Mucosa of descending colon (tissue), 3 donors: Measurements from ENCODE around the gene ARMC7. TPM values are rescaled to one million over a fixed set of nuclear protein-coding genes. Genes with fewer than 3 reads are reported as not detected.

Source experiments
- ATAC-seq: fragments of 200-7000 bp; cut with Tn5 transposase; one replicate; pipeline ENCODE4 v1.9.1; 2020; ENCODE audit warnings: mild to moderate bottlenecking, moderate library complexity
- DNase-seq, 3 donors: peaks; one replicate each; pipeline ENCODE4 v3.0.0-alpha.2; 2020
- H3K36me3 ChIP-seq: fragments of 200-600 bp; one replicate; pipeline ENCODE4 v1.8.0; 2021; ENCODE audit warnings: low read depth, mild to moderate bottlenecking
- H3K4me1 ChIP-seq: fragments of 200-600 bp; one replicate; pipeline ENCODE4 v1.8.0; 2021; ENCODE audit warnings: low read depth, mild to moderate bottlenecking
- H3K4me3 ChIP-seq: fragments of 200-600 bp; one replicate; pipeline ENCODE4 v1.8.0; 2021; ENCODE audit warnings: mild to moderate bottlenecking
- H3K9me3 ChIP-seq: fragments of 200-600 bp; one replicate; pipeline ENCODE4 v1.8.0; 2021; ENCODE audit warnings: mild to moderate bottlenecking
- intact Hi-C, 2 donors: fragments of 100-400 bp; cut with DNase I in 1 of 2; cut with micrococcal nuclease in 1 of 2; formaldehyde crosslinking; loops; one replicate each; pipeline versions ENCODE4 v1.11.0 to v1.11.1; 2022; cut with DNase I, micrococcal nuclease
- total RNA-seq, 3 donors: library from RNA; stranded (reverse); fragmentation: NEBNext Ultra II Directional in 2 of 3; extraction: Animal tissue kit (Norgen Biotek cat#: 25700) in 2 of 3; gene quantifications; one replicate each; pipeline versions ENCODE4 v1.2.1 to v1.2.4, GENCODE V29; 2021 to 2023
- TF ChIP-seq, protein P1 (sequence below): fragments of 200-600 bp; IDR thresholded peaks from one replicate; pipeline ENCODE4 v1.8.0; 2022; ENCODE audit warnings: antibody characterized with exemption, mild to moderate bottlenecking
- donor health status: DM: no; HTN: no; CAD: no; lungs with moderate emphysema.
- donor health status: DM: no; HTN: no; CAD: no.
- donor health status: DM: no; HTN: yes; CAD: no.

ARMC7 gene
- total RNA-seq, 3 donors from 2014 or later, result 16.7 to 24.3 (median 18.3) TPM

DNA sequence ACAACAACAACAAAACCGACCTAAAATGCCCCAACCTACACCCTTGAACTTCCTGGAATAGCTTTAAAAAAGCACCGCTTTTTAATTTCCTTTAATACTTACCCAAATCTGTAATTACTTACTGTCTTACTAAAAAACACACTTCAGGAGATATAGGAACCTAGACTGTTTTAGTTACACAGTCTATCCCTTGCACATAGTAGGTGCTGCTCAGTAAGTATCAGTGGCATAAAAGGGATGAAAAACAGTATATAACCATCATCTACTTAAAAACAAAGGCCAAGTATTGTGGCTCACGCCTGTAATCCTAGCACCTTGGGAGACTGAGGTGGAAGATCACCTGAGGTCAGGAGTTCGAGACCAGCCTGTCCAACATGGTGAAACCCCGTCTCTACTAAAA lies 66.9 kb downstream of the ARMC7 start:
- TF ChIP-seq, protein P1, sequence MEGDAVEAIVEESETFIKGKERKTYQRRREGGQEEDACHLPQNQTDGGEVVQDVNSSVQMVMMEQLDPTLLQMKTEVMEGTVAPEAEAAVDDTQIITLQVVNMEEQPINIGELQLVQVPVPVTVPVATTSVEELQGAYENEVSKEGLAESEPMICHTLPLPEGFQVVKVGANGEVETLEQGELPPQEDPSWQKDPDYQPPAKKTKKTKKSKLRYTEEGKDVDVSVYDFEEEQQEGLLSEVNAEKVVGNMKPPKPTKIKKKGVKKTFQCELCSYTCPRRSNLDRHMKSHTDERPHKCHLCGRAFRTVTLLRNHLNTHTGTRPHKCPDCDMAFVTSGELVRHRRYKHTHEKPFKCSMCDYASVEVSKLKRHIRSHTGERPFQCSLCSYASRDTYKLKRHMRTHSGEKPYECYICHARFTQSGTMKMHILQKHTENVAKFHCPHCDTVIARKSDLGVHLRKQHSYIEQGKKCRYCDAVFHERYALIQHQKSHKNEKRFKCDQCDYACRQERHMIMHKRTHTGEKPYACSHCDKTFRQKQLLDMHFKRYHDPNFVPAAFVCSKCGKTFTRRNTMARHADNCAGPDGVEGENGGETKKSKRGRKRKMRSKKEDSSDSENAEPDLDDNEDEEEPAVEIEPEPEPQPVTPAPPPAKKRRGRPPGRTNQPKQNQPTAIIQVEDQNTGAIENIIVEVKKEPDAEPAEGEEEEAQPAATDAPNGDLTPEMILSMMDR, result no peak
- ATAC-seq (no peak), DNase-seq (no peak)
- Histone ChIP-seq H3K4me3 (no peak overlapping the region), H3K4me1 (peaks cover 5% of the 10 kb centered on the region), H3K9me3 (no peaks in the 10 kb centered on the region), H3K36me3 (no peaks in the 10 kb centered on the region)
- intact Hi-C loops, result loop anchor here in 1 of 2 donors (10.0 kb wide), 1 partner anchor 62 kb away; no protein-coding TSS in a partner anchor

DNA sequence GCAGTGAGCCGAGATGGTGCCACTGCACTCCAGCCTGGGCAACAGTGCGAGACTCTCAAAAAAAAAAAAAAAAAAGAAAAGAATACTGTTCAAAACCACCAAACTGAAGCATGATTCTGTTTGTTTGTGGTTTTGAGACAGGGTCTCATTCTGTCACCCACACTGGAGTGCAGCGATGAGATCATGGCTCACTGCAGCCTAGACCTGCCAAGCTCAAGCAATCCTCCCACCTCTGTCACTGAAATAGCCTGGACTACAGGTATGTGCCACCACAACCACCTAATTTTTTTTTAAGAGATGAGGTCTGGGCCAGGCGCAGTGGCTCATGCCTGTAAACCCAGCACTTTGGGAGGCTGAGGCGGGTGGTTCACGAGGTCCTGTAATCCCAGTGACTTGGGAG lies 68.7 kb downstream of the ARMC7 start:
- intact Hi-C loops, result loop anchor here in 1 of 2 donors (10.0 kb wide), 1 partner anchor 64 kb away; no protein-coding TSS in a partner anchor
- TF ChIP-seq, protein P1, result no peak
- Histone ChIP-seq H3K36me3 (no peaks in the 10 kb centered on the region), H3K9me3 (no peaks in the 10 kb centered on the region), H3K4me3 (no peak overlapping the region), H3K4me1 (peaks cover 8% of the 10 kb centered on the region)
- ATAC-seq (no peak), DNase-seq (no peak)

Other genes with a start within 250 kb of the ARMC7 start
- gene FDXR, start 237.0 kb upstream of the ARMC7 start, total RNA-seq, result 10 to 100 TPM; 10.6 to 14.8 (median 12.0) TPM
- gene FADS6, start 216.3 kb upstream of the ARMC7 start, total RNA-seq, result 1 to 10 TPM in 2 of 3 donors, under 1 TPM in 1; 0.14 to 4.2 (median 1.1) TPM
- not detected for gene USH1G, start 186.7 kb upstream of the ARMC7 start, total RNA-seq
- gene OTOP2, start 185.7 kb upstream of the ARMC7 start, total RNA-seq, result 100 to 1,000 TPM in 1 of 3 donors, 10 to 100 TPM in 2; 15.3 to 135 (median 54.0) TPM
- gene OTOP3, start 174.1 kb upstream of the ARMC7 start, total RNA-seq, result 1 to 10 TPM in 2 of 3 donors, under 1 TPM in 1; 0.38 to 2.8 (median 1.5) TPM
- gene HID1, start 137.2 kb upstream of the ARMC7 start, total RNA-seq, result 10 to 100 TPM; 29.9 to 56.9 (median 47.4) TPM
- gene CDR2L, start 122.3 kb upstream of the ARMC7 start, total RNA-seq, result 10 to 100 TPM in 1 of 3 donors, 1 to 10 TPM in 2; 2.2 to 14.0 (median 3.1) TPM
- 10 to 100 TPM; 24.7 to 32.9 (median 25.4) TPM for gene MRPL58, start 97.3 kb upstream of the ARMC7 start, total RNA-seq
- gene ATP5PD, start 63.0 kb upstream of the ARMC7 start, total RNA-seq, result 100 to 1,000 TPM; 292 to 362 (median 338) TPM
- 10 to 100 TPM; 19.1 to 30.0 (median 21.2) TPM for gene KCTD2, start 62.7 kb upstream of the ARMC7 start, total RNA-seq
- 10 to 100 TPM; 18.2 to 58.8 (median 26.4) TPM for gene SLC16A5, start 22.0 kb upstream of the ARMC7 start, total RNA-seq
- 10 to 100 TPM; 57.2 to 97.6 (median 75.4) TPM for gene NT5C, start 21.8 kb downstream of the ARMC7 start, total RNA-seq
- gene JPT1, start 44.5 kb downstream of the ARMC7 start, total RNA-seq, result 100 to 1,000 TPM; 105 to 314 (median 209) TPM
- 100 to 1,000 TPM; 218 to 304 (median 254) TPM for gene SUMO2, start 73.0 kb downstream of the ARMC7 start, total RNA-seq
- gene NUP85, start 95.7 kb downstream of the ARMC7 start, total RNA-seq, result 10 to 100 TPM; 48.4 to 63.4 (median 62.2) TPM
- gene GGA3, start 151.6 kb downstream of the ARMC7 start, total RNA-seq, result 10 to 100 TPM; 45.3 to 54.8 (median 49.3) TPM
- gene MRPS7, start 151.9 kb downstream of the ARMC7 start, total RNA-seq, result 10 to 100 TPM; 46.4 to 64.8 (median 59.5) TPM
- gene MIF4GD, start 161.3 kb downstream of the ARMC7 start, total RNA-seq, result 10 to 100 TPM; 17.3 to 21.4 (median 19.1) TPM
- gene SLC25A19, start 179.5 kb downstream of the ARMC7 start, total RNA-seq, result 10 to 100 TPM; 15.5 to 20.0 (median 15.6) TPM